H9 (cell line): ENCODE data around the gene AMACR. TPM values are rescaled to one million over a fixed set of nuclear protein-coding genes. Genes with fewer than 3 reads are reported as not detected.

Source experiments
- DNase-seq: peaks from one replicate; pipeline ENCODE4 v3.0.0-alpha.2; 2017
- H2AFZ ChIP-seq: one replicate; pipeline ENCODE4 v1.6.1; 2013; ENCODE audit warnings: mild to moderate bottlenecking, low read length, control low read depth, moderate library complexity
- H2AK5ac ChIP-seq: 2 replicates; pipeline ENCODE4 v1.6.1; 2013; ENCODE audit warnings: low read length, control low read depth, mixed read lengths; ENCODE audit not compliant: insufficient read length
- H2BK120ac ChIP-seq: one replicate; pipeline ENCODE4 v1.6.1; 2013; ENCODE audit warnings: low read depth, mild to moderate bottlenecking, low read length, control low read depth, inconsistent platforms; ENCODE audit not compliant: poor library complexity, severe bottlenecking
- H2BK12ac ChIP-seq: 2 replicates; pipeline ENCODE4 v1.6.1; 2013; ENCODE audit warnings: low read length, control low read depth, mixed read lengths, low read depth; ENCODE audit not compliant: insufficient read length
- H2BK15ac ChIP-seq: 2 replicates; pipeline ENCODE4 v1.6.1; 2013; ENCODE audit warnings: low read depth, low read length, control low read depth
- H2BK20ac ChIP-seq: one replicate; pipeline ENCODE4 v1.6.1; 2013; ENCODE audit warnings: low read depth, mild to moderate bottlenecking, low read length, control low read depth, inconsistent platforms; ENCODE audit not compliant: poor library complexity, severe bottlenecking
- H2BK5ac ChIP-seq: 2 replicates; pipeline ENCODE4 v1.6.1; 2013; ENCODE audit warnings: low read length, control low read depth, mixed read lengths; ENCODE audit not compliant: insufficient read length
- H3K14ac ChIP-seq: 2 replicates; pipeline ENCODE4 v1.6.1; 2013; ENCODE audit warnings: low read length, control low read depth; ENCODE audit not compliant: insufficient read depth
- H3K18ac ChIP-seq: 2 replicates; pipeline ENCODE4 v1.6.1; 2013; ENCODE audit warnings: low read depth, mild to moderate bottlenecking, mixed read lengths, low read length, control low read depth; ENCODE audit not compliant: insufficient read length
- H3K23ac ChIP-seq: 2 replicates; pipeline ENCODE4 v1.6.1; 2013; ENCODE audit warnings: low read length, control low read depth, mixed read lengths, low read depth; ENCODE audit not compliant: insufficient read length
- H3K23me2 ChIP-seq: 2 replicates; pipeline ENCODE4 v1.6.1; 2013; ENCODE audit warnings: low read depth, mild to moderate bottlenecking, mixed read lengths, low read length, control low read depth; ENCODE audit not compliant: insufficient read length, poor library complexity, severe bottlenecking
- H3K27ac ChIP-seq: 2 replicates; pipeline ENCODE4 v1.5.1; 2013; ENCODE audit warnings: low read length, control low read depth, mixed read lengths, low read depth; ENCODE audit not compliant: insufficient read length
- H3K27me3 ChIP-seq: 2 replicates; pipeline ENCODE4 v1.6.1; 2013; ENCODE audit warnings: low read length, control low read depth, inconsistent platforms; ENCODE audit not compliant: insufficient read depth
- H3K4ac ChIP-seq: 2 replicates; pipeline ENCODE4 v1.6.1; 2013; ENCODE audit warnings: low read depth, mild to moderate bottlenecking, control low read depth, inconsistent platforms, low read length, moderate library complexity
- H3K4me1 ChIP-seq: 2 replicates; pipeline ENCODE4 v1.6.1; 2013; ENCODE audit warnings: low read length, control low read depth, inconsistent platforms; ENCODE audit not compliant: insufficient read depth
- H3K4me2 ChIP-seq: 2 replicates; pipeline ENCODE4 v1.6.1; 2013; ENCODE audit warnings: low read length, control low read depth, mixed read lengths; ENCODE audit not compliant: insufficient read length, insufficient read depth
- H3K56ac ChIP-seq: 2 replicates; pipeline ENCODE4 v1.6.1; 2013; ENCODE audit warnings: low read depth, mild to moderate bottlenecking, mixed read lengths, low read length, control low read depth; ENCODE audit not compliant: insufficient read length
- H3K79me1 ChIP-seq: 2 replicates; pipeline ENCODE4 v1.6.1; 2013; ENCODE audit warnings: low read depth, mild to moderate bottlenecking, moderate library complexity, low read length, control low read depth, inconsistent platforms; ENCODE audit not compliant: insufficient read depth, poor library complexity, severe bottlenecking
- H3K79me2 ChIP-seq: 2 replicates; pipeline ENCODE4 v1.6.1; 2013; ENCODE audit warnings: low read length, control low read depth, inconsistent platforms; ENCODE audit not compliant: insufficient read depth
- H3K9ac ChIP-seq: 2 replicates; pipeline ENCODE4 v1.6.1; 2013; ENCODE audit warnings: low read length, control low read depth, mixed read lengths; ENCODE audit not compliant: insufficient read length; ENCODE audit errors: extremely low read depth
- H3K9me3 ChIP-seq: one replicate; pipeline ENCODE4 v1.6.1; 2013; ENCODE audit warnings: low read depth, low read length, inconsistent platforms; ENCODE audit not compliant: control insufficient read depth
- H3T11ph ChIP-seq: one replicate; pipeline ENCODE4 v1.6.1; 2013; ENCODE audit warnings: mild to moderate bottlenecking, low read length, control low read depth, inconsistent platforms
- H4K20me1 ChIP-seq: one replicate; pipeline ENCODE4 v1.6.1; 2013; ENCODE audit not compliant: control insufficient read depth, insufficient read length, insufficient read depth
- H4K5ac ChIP-seq: 2 replicates; pipeline ENCODE4 v1.6.1; 2013; ENCODE audit warnings: low read depth, mild to moderate bottlenecking, mixed read lengths, low read length, control low read depth; ENCODE audit not compliant: insufficient read length
- H4K8ac ChIP-seq: replicated peaks from 2 replicates; pipeline ENCODE4 v1.6.1; 2013; ENCODE audit warnings: low read length, control low read depth, mixed read lengths, low read depth; ENCODE audit not compliant: insufficient read length
- H4K91ac ChIP-seq: 2 replicates; pipeline ENCODE4 v1.6.1; 2013; ENCODE audit warnings: low read depth, mild to moderate bottlenecking, moderate library complexity, mixed read lengths, low read length, control low read depth; ENCODE audit not compliant: insufficient read length
- H3K27ac Mint-ChIP-seq, 3 experiments: 2 replicates in 2 of 3; 3 replicates in 1 of 3; pipeline ENCODE4 v1.8.0; 2020 to 2021; ENCODE audit warnings: mixed read lengths in 3 of 3, mild to moderate bottlenecking in 1 of 3, moderate library complexity in 1 of 3
- H3K27me3 Mint-ChIP-seq: 2 replicates; pipeline ENCODE4 v1.8.0; 2021; ENCODE audit warnings: low read depth, mild to moderate bottlenecking, moderate library complexity, mixed read lengths
- H3K36me3 Mint-ChIP-seq, 3 experiments: 2 replicates in 2 of 3; 3 replicates in 1 of 3; pipeline ENCODE4 v1.8.0; 2020 to 2021; ENCODE audit warnings: low read depth in 3 of 3, mixed read lengths in 3 of 3; ENCODE audit not compliant: insufficient read depth in 1 of 3
- H3K4me1 Mint-ChIP-seq, 2 experiments: 2 replicates each; pipeline ENCODE4 v1.8.0; 2020; ENCODE audit warnings: mixed read lengths in 2 of 2
- H3K4me3 Mint-ChIP-seq, 2 experiments: 2 replicates in 1 of 2; 3 replicates in 1 of 2; pipeline ENCODE4 v1.8.0; 2020 to 2021; ENCODE audit warnings: mild to moderate bottlenecking in 2 of 2, mixed read lengths in 2 of 2, moderate library complexity in 1 of 2
- H3K9me3 Mint-ChIP-seq, 2 experiments: 2 replicates in 1 of 2; 3 replicates in 1 of 2; pipeline ENCODE4 v1.8.0; 2020; ENCODE audit warnings: mild to moderate bottlenecking in 2 of 2, mixed read lengths in 2 of 2, moderate library complexity in 1 of 2
- CTCF ChIP-seq: fragments of 200-600 bp; sonication (generic); conservative IDR thresholded peaks from 3 replicates; pipeline ENCODE4 v1.8.0; 2021; ENCODE audit warnings: antibody characterized with exemption, mild to moderate bottlenecking
- WGBS: extraction: QIAGEN DNeasy Blood & Tissue Kit; methylation state at CpG from one replicate; pipeline ENCODE4 v1.1.7; 2013; ENCODE audit warnings: missing lambda C conversion rate, low lambda C conversion rate, mixed read lengths; ENCODE audit not compliant: insufficient read length; ENCODE audit errors: extremely low coverage; 5-methylcytosine and 5-hydroxymethylcytosine counted together
- total RNA-seq: library from RNA; stranded (reverse); gene quantifications from 2 replicates; pipeline ENCODE4 v1.2.1, GENCODE V29; 2021

AMACR gene
- total RNA-seq, 1 experiment from 2014 or later = 9.7 TPM

GRCh38 chr5:34051374-34051980, 43.6 kb upstream of the AMACR start:
- Histone ChIP-seq H3K18ac (no peak overlapping the region), H2AFZ (no peak overlapping the region), H3K79me2 (no peaks in the 10 kb centered on the region), H3K4me1 (no peaks in the 10 kb centered on the region), H4K8ac (no peak overlapping the region), H3K9me3 (no peaks in the 10 kb centered on the region), H3K4me2 (no peak overlapping the region), H3K14ac (no peak overlapping the region), H2BK5ac (no peak overlapping the region), H3K27me3 (no peaks in the 10 kb centered on the region), H3K56ac (no peak overlapping the region), H3K23me2 (no peaks in the 10 kb centered on the region), H2AK5ac (no peak overlapping the region), H3K4ac (no peak overlapping the region), H4K20me1 (no peaks in the 10 kb centered on the region), H2BK12ac (no peak overlapping the region), H3K9ac (no peak overlapping the region), H3K27ac (no peak overlapping the region), H2BK15ac (no peak overlapping the region), H2BK120ac (no peak overlapping the region), H3T11ph (no peak overlapping the region), H4K91ac (no peak overlapping the region), H2BK20ac (no peak overlapping the region), H4K5ac (no peak overlapping the region), H3K23ac (no peak overlapping the region), H3K79me1 (no peaks in the 10 kb centered on the region)
- no peaks in the 10 kb centered on the region for H3K27me3 Mint-ChIP-seq
- no peak overlapping the region for H3K27ac Mint-ChIP-seq
- no peak overlapping the region for H3K4me3 Mint-ChIP-seq
- H3K9me3 Mint-ChIP-seq = no peaks in the 10 kb centered on the region
- WGBS = no CpG with 5 or more reads among the region's 4 CpGs
- peaks cover 0 to 11% (median 0%) of the 10 kb centered on the region in 3 experiments; a peak in 2 of 7 replicates for H3K36me3 Mint-ChIP-seq
- TF ChIP-seq CTCF = no peak
- peaks cover 4% of the 10 kb centered on the region in 2 experiments; a peak in 3 of 4 replicates for H3K4me1 Mint-ChIP-seq
- DNase-seq = no peak
